H9 (cell line): Measurements from ENCODE around the gene PRPF40B. TPM values are rescaled to one million over a fixed set of nuclear protein-coding genes. Genes with fewer than 3 reads are reported as not detected.

Source experiments
- DNase-seq: peaks from one replicate; pipeline ENCODE4 v3.0.0-alpha.2; 2017
- H2AFZ ChIP-seq: one replicate; pipeline ENCODE4 v1.6.1; 2013; ENCODE audit warnings: mild to moderate bottlenecking, low read length, control low read depth, moderate library complexity
- H2AK5ac ChIP-seq: 2 replicates; pipeline ENCODE4 v1.6.1; 2013; ENCODE audit warnings: low read length, control low read depth, mixed read lengths; ENCODE audit not compliant: insufficient read length
- H2BK120ac ChIP-seq: one replicate; pipeline ENCODE4 v1.6.1; 2013; ENCODE audit warnings: low read depth, mild to moderate bottlenecking, low read length, control low read depth, inconsistent platforms; ENCODE audit not compliant: poor library complexity, severe bottlenecking
- H2BK12ac ChIP-seq: 2 replicates; pipeline ENCODE4 v1.6.1; 2013; ENCODE audit warnings: low read length, control low read depth, mixed read lengths, low read depth; ENCODE audit not compliant: insufficient read length
- H2BK15ac ChIP-seq: 2 replicates; pipeline ENCODE4 v1.6.1; 2013; ENCODE audit warnings: low read depth, low read length, control low read depth
- H2BK20ac ChIP-seq: one replicate; pipeline ENCODE4 v1.6.1; 2013; ENCODE audit warnings: low read depth, mild to moderate bottlenecking, low read length, control low read depth, inconsistent platforms; ENCODE audit not compliant: poor library complexity, severe bottlenecking
- H2BK5ac ChIP-seq: 2 replicates; pipeline ENCODE4 v1.6.1; 2013; ENCODE audit warnings: low read length, control low read depth, mixed read lengths; ENCODE audit not compliant: insufficient read length
- H3K14ac ChIP-seq: 2 replicates; pipeline ENCODE4 v1.6.1; 2013; ENCODE audit warnings: low read length, control low read depth; ENCODE audit not compliant: insufficient read depth
- H3K18ac ChIP-seq: 2 replicates; pipeline ENCODE4 v1.6.1; 2013; ENCODE audit warnings: low read depth, mild to moderate bottlenecking, mixed read lengths, low read length, control low read depth; ENCODE audit not compliant: insufficient read length
- H3K23ac ChIP-seq: 2 replicates; pipeline ENCODE4 v1.6.1; 2013; ENCODE audit warnings: low read length, control low read depth, mixed read lengths, low read depth; ENCODE audit not compliant: insufficient read length
- H3K23me2 ChIP-seq: 2 replicates; pipeline ENCODE4 v1.6.1; 2013; ENCODE audit warnings: low read depth, mild to moderate bottlenecking, mixed read lengths, low read length, control low read depth; ENCODE audit not compliant: insufficient read length, poor library complexity, severe bottlenecking
- H3K27ac ChIP-seq: 2 replicates; pipeline ENCODE4 v1.5.1; 2013; ENCODE audit warnings: low read length, control low read depth, mixed read lengths, low read depth; ENCODE audit not compliant: insufficient read length
- H3K27me3 ChIP-seq: 2 replicates; pipeline ENCODE4 v1.6.1; 2013; ENCODE audit warnings: low read length, control low read depth, inconsistent platforms; ENCODE audit not compliant: insufficient read depth
- H3K4ac ChIP-seq: 2 replicates; pipeline ENCODE4 v1.6.1; 2013; ENCODE audit warnings: low read depth, mild to moderate bottlenecking, control low read depth, inconsistent platforms, low read length, moderate library complexity
- H3K4me1 ChIP-seq: 2 replicates; pipeline ENCODE4 v1.6.1; 2013; ENCODE audit warnings: low read length, control low read depth, inconsistent platforms; ENCODE audit not compliant: insufficient read depth
- H3K4me2 ChIP-seq: 2 replicates; pipeline ENCODE4 v1.6.1; 2013; ENCODE audit warnings: low read length, control low read depth, mixed read lengths; ENCODE audit not compliant: insufficient read length, insufficient read depth
- H3K56ac ChIP-seq: 2 replicates; pipeline ENCODE4 v1.6.1; 2013; ENCODE audit warnings: low read depth, mild to moderate bottlenecking, mixed read lengths, low read length, control low read depth; ENCODE audit not compliant: insufficient read length
- H3K79me1 ChIP-seq: 2 replicates; pipeline ENCODE4 v1.6.1; 2013; ENCODE audit warnings: low read depth, mild to moderate bottlenecking, moderate library complexity, low read length, control low read depth, inconsistent platforms; ENCODE audit not compliant: insufficient read depth, poor library complexity, severe bottlenecking
- H3K79me2 ChIP-seq: 2 replicates; pipeline ENCODE4 v1.6.1; 2013; ENCODE audit warnings: low read length, control low read depth, inconsistent platforms; ENCODE audit not compliant: insufficient read depth
- H3K9ac ChIP-seq: 2 replicates; pipeline ENCODE4 v1.6.1; 2013; ENCODE audit warnings: low read length, control low read depth, mixed read lengths; ENCODE audit not compliant: insufficient read length; ENCODE audit errors: extremely low read depth
- H3K9me3 ChIP-seq: one replicate; pipeline ENCODE4 v1.6.1; 2013; ENCODE audit warnings: low read depth, low read length, inconsistent platforms; ENCODE audit not compliant: control insufficient read depth
- H3T11ph ChIP-seq: one replicate; pipeline ENCODE4 v1.6.1; 2013; ENCODE audit warnings: mild to moderate bottlenecking, low read length, control low read depth, inconsistent platforms
- H4K20me1 ChIP-seq: one replicate; pipeline ENCODE4 v1.6.1; 2013; ENCODE audit not compliant: control insufficient read depth, insufficient read length, insufficient read depth
- H4K5ac ChIP-seq: 2 replicates; pipeline ENCODE4 v1.6.1; 2013; ENCODE audit warnings: low read depth, mild to moderate bottlenecking, mixed read lengths, low read length, control low read depth; ENCODE audit not compliant: insufficient read length
- H4K8ac ChIP-seq: replicated peaks from 2 replicates; pipeline ENCODE4 v1.6.1; 2013; ENCODE audit warnings: low read length, control low read depth, mixed read lengths, low read depth; ENCODE audit not compliant: insufficient read length
- H4K91ac ChIP-seq: 2 replicates; pipeline ENCODE4 v1.6.1; 2013; ENCODE audit warnings: low read depth, mild to moderate bottlenecking, moderate library complexity, mixed read lengths, low read length, control low read depth; ENCODE audit not compliant: insufficient read length
- H3K27ac Mint-ChIP-seq, 3 experiments: 2 replicates in 2 of 3; 3 replicates in 1 of 3; pipeline ENCODE4 v1.8.0; 2020 to 2021; ENCODE audit warnings: mixed read lengths in 3 of 3, mild to moderate bottlenecking in 1 of 3, moderate library complexity in 1 of 3
- H3K27me3 Mint-ChIP-seq: 2 replicates; pipeline ENCODE4 v1.8.0; 2021; ENCODE audit warnings: low read depth, mild to moderate bottlenecking, moderate library complexity, mixed read lengths
- H3K36me3 Mint-ChIP-seq, 3 experiments: 2 replicates in 2 of 3; 3 replicates in 1 of 3; pipeline ENCODE4 v1.8.0; 2020 to 2021; ENCODE audit warnings: low read depth in 3 of 3, mixed read lengths in 3 of 3; ENCODE audit not compliant: insufficient read depth in 1 of 3
- H3K4me1 Mint-ChIP-seq, 2 experiments: 2 replicates each; pipeline ENCODE4 v1.8.0; 2020; ENCODE audit warnings: mixed read lengths in 2 of 2
- H3K4me3 Mint-ChIP-seq, 2 experiments: 2 replicates in 1 of 2; 3 replicates in 1 of 2; pipeline ENCODE4 v1.8.0; 2020 to 2021; ENCODE audit warnings: mild to moderate bottlenecking in 2 of 2, mixed read lengths in 2 of 2, moderate library complexity in 1 of 2
- H3K9me3 Mint-ChIP-seq, 2 experiments: 2 replicates in 1 of 2; 3 replicates in 1 of 2; pipeline ENCODE4 v1.8.0; 2020; ENCODE audit warnings: mild to moderate bottlenecking in 2 of 2, mixed read lengths in 2 of 2, moderate library complexity in 1 of 2
- WGBS: extraction: QIAGEN DNeasy Blood & Tissue Kit; methylation state at CpG from one replicate; pipeline ENCODE4 v1.1.7; 2013; ENCODE audit warnings: missing lambda C conversion rate, low lambda C conversion rate, mixed read lengths; ENCODE audit not compliant: insufficient read length; ENCODE audit errors: extremely low coverage; 5-methylcytosine and 5-hydroxymethylcytosine counted together
- total RNA-seq: library from RNA; stranded (reverse); gene quantifications from 2 replicates; pipeline ENCODE4 v1.2.1, GENCODE V29; 2021
- TF ChIP-seq, protein P1 (sequence below): fragments of 200-600 bp; sonication (generic); conservative IDR thresholded peaks from 3 replicates; pipeline ENCODE4 v1.8.0; 2021; ENCODE audit warnings: antibody characterized with exemption, mild to moderate bottlenecking

The PRPF40B gene
- total RNA-seq, 1 experiment from 2014 or later, result 19.0 TPM

DNA sequence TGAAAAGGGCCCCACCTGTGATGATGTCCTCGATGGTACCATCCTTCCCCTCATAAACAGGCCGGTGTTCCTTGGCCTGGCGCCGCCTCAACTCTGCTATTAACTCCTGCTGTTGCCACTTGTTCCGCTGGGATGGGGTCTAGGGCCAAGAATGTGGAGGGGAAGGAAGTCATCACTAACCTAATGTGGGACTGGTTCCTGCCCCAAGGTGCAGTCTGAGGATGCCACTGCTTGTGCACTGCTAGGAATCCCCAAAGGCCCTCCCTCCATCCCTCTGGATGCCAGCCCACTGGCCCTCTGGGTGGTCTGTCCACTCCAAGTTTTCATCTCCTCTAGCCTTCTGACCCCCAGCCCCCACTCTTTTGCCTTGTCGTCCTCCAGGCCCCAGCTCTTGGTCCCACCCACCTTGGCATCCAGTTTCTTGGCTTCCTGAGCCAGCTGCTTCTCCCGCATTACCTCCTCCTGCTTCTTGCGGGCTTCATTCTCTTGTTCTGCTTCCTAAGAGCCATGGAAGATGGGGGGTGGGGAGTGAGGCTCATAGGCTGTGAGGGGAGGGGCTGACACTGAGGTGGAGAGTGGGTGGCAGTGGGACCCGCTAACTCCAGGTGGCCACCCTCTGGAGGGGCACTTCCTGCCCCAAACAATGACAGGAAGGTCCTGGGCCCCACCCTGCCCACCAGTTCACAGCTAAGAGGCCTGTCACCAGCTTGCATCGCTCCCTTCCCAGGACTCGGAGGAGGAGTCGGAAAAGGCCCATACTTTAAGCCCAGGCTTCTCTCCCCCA is 23.7 kb downstream of the PRPF40B start:
- Histone ChIP-seq H3K18ac (no peak overlapping the region), H3K14ac (no peak overlapping the region), H3K23me2 (no peaks in the 10 kb centered on the region), H3K56ac (no peak overlapping the region), H2BK120ac (no peak overlapping the region), H3K27ac (no peak overlapping the region), H2AFZ (no peak overlapping the region), H4K20me1 (no peaks in the 10 kb centered on the region), H4K8ac (no peak overlapping the region), H2BK15ac (no peak overlapping the region), H3K9me3 (no peaks in the 10 kb centered on the region), H3K4me2 (no peak overlapping the region), H3K23ac (no peak overlapping the region), H2BK20ac (no peak overlapping the region), H3K27me3 (no peaks in the 10 kb centered on the region), H3K4me1 (no peaks in the 10 kb centered on the region), H3K79me2 (no peaks in the 10 kb centered on the region), H2BK5ac (no peak overlapping the region), H4K5ac (no peak overlapping the region), H3K4ac (no peak overlapping the region), H3K79me1 (no peaks in the 10 kb centered on the region), H2AK5ac (no peak overlapping the region), H4K91ac (no peak overlapping the region), H2BK12ac (no peak overlapping the region), H3T11ph (no peak overlapping the region), H3K9ac (no peak overlapping the region)
- peaks cover 40 to 84% (median 78%) of the 10 kb centered on the region in 3 experiments for H3K36me3 Mint-ChIP-seq
- peaks cover 10 to 15% of the 10 kb centered on the region in 2 experiments for H3K4me1 Mint-ChIP-seq
- H3K27ac Mint-ChIP-seq, result peak overlapping the region; percentile 35 to 91 (median 90); a peak in 6 of 7 replicates
- H3K9me3 Mint-ChIP-seq, result no peaks in the 10 kb centered on the region
- TF ChIP-seq, protein P1, sequence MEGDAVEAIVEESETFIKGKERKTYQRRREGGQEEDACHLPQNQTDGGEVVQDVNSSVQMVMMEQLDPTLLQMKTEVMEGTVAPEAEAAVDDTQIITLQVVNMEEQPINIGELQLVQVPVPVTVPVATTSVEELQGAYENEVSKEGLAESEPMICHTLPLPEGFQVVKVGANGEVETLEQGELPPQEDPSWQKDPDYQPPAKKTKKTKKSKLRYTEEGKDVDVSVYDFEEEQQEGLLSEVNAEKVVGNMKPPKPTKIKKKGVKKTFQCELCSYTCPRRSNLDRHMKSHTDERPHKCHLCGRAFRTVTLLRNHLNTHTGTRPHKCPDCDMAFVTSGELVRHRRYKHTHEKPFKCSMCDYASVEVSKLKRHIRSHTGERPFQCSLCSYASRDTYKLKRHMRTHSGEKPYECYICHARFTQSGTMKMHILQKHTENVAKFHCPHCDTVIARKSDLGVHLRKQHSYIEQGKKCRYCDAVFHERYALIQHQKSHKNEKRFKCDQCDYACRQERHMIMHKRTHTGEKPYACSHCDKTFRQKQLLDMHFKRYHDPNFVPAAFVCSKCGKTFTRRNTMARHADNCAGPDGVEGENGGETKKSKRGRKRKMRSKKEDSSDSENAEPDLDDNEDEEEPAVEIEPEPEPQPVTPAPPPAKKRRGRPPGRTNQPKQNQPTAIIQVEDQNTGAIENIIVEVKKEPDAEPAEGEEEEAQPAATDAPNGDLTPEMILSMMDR, result no peak
- WGBS, result no CpG with 5 or more reads among the region's 12 CpGs
- no peaks in the 10 kb centered on the region for H3K27me3 Mint-ChIP-seq
- no peak for DNase-seq
- H3K4me3 Mint-ChIP-seq, result no peak overlapping the region; a peak in 1 of 5 replicates
